Spleen (tissue), 7 donors: ENCODE results near the gene LRSAM1.

ENCODE experiments used
- CTCF ChIP-seq, 11 experiments: fragments of 200-600 bp in 7 of 11; fragments of 450-650 bp in 4 of 11; sonication (generic) in 4 of 11; IDR thresholded peaks in 8 of 11; conservative IDR thresholded peaks in 3 of 11; 1 replicate in 7 of 11; 2 replicates in 4 of 11; pipeline versions ENCODE4 v1.4.0 to v1.8.0; 2016 to 2021; ENCODE audit warnings: antibody characterized with exemption in 11 of 11, inconsistent platforms in 4 of 11, mild to moderate bottlenecking in 1 of 11
- POLR2A ChIP-seq, 3 donors: fragments of 450-650 bp; IDR thresholded peaks; one replicate each; pipeline ENCODE4 v1.5.1; 2017; ENCODE audit warnings: antibody characterized with exemption in 3 of 3, mild to moderate bottlenecking in 1 of 3
- POLR2AphosphoS5 ChIP-seq, 3 donors: sonication (generic); formaldehyde crosslinking; IDR thresholded peaks; one replicate each; pipeline ENCODE4 v1.5.1; 2017; ENCODE audit warnings: antibody characterized with exemption in 3 of 3
- donor health status: DM: no; HTN: no; CAD: no; lungs with moderate emphysema.
- donor health status: DM: no; HTN: no; CAD: no.
- donor health status: DM: no; HTN: no; CAD: no.

DNA sequence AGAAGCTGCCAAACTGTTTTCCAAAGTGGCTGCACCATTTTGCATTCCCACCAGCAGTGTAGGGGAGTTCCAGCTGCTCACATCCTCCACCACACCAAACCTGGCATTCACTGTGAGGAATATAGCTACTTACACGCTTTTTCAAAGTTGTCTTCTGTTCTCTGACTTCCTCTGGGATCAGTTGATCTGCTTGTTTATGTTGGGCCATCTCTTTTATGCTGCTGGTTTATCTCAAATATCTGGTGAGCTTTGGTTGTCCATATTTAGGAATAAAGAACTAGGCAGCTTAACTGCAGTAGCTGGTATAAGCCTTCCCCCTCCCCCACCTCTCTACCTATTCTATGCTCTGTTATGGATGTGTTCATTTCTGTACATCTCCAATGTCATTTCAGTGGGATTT lies 35.7 kb upstream of the LRSAM1 start:
- TF ChIP-seq POLR2A (IDR thresholded peaks at IDR 0.05) (no peak), CTCF (IDR thresholded peaks at IDR 0.05 in 8 of 11, conservative IDR thresholded peaks at IDR 0.05 in 3 of 11) (no peak), POLR2AphosphoS5 (IDR thresholded peaks at IDR 0.05) (no peak)
